Heart left ventricle (tissue), 13 donors: ENCODE measurements around the gene ADA.

Experiments used
- CTCF ChIP-seq, 12 donors: fragments of 200-600 bp; sonication (generic) in 4 of 12; IDR thresholded peaks; one replicate each; pipeline versions ENCODE4 v1.5.0 to v1.8.0; 2018 to 2022; ENCODE audit warnings: antibody characterized with exemption in 12 of 12, mild to moderate bottlenecking in 5 of 12
- POLR2A ChIP-seq, 2 donors: fragments of 450-650 bp; IDR thresholded peaks; one replicate each; pipeline ENCODE4 v1.6.1; 2017; ENCODE audit warnings: antibody characterized with exemption in 2 of 2, mild to moderate bottlenecking in 2 of 2, moderate library complexity in 2 of 2
- donor health status: ischemic (EF 13 %, LVEDD 7.1; RV severe dilation, severe dysfunction).
- donor health status: DM: no; HTN: yes; CAD: no.
- donor health status: DM: no; HTN: no; CAD: no.
- donor health status: ischemic (EF 25% LVEDD 6.9; RV normal size, moderate dysfunction).
- donor health status: ischemic (EF 25% LVEDD 5.7; RV mildly dilated, moderate dysfunction).
- donor health status: ischemic (EF 35%, LVEDD 5.7; RV mildly dilated, moderate dysfunction).
- donor health status: nonischemic (EF 11% LVEDD 7.7; RV severe dilation, severe dysfunction).
- donor health status: DM: yes; HTN: yes; CAD: no.
- donor health status: PGD.
- donor health status: ischemic (EF 29% LVEDD 5.4; RV normal size, mild dysfunction).
- donor health status: nonischemic (EF 23%, LVEDD 6.1; RV moderate dilation, normal function).

GRCh38 chr20:44600301-44600700, 51.2 kb downstream of the ADA start:
- TF ChIP-seq CTCF (IDR thresholded peaks at IDR 0.05) (no peak), POLR2A (IDR thresholded peaks at IDR 0.05) (no peak)
